Stimulated activated CD4-positive, alpha-beta T cell treated with anti-CD3 and anti-CD28 coated beads, TNF-alpha, amount 100 ng/mL, for 48 hours (primary cell): ENCODE measurements around the gene MAPK12.
A peak's percentile ranks its signal among the peaks of the same experiment; 100 is the strongest.
"Not testable (repeated sequence)": the region's sequence is repeated elsewhere in the genome, so short reads cannot be mapped to it uniquely, and the experiment has no call there.

Source experiments
- DNase-seq, 3 donors: peaks; one replicate each; pipeline ENCODE4 v3.0.0-alpha.2; 2020; ENCODE audit warnings: low read depth in 3 of 3

MAPK12 gene

GRCh38 chr22:50282361-50283155 is 21.1 kb upstream of the MAPK12 start:
- no peak for DNase-seq

DNA sequence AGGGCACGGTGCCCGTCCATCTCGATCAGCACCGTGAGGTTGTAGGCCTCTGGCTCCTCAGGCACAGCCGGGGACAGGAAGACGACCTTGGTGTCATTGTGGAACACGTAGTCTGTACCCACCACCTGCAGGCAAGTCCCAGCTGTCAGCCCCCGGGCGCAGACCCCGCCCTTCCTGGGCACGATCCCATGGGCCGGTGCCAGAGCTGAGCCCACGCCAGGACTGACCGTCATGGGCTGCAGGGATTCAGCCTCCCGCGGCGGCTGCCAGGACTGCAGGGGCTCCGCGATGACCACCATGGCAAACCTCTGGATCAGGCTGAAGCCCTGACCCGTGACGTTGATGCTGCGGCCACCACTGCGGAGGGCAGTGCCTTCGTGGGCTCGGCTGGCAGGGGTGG is 20.5 kb upstream of the MAPK12 start:
- no peak for DNase-seq

GRCh38 chr22:50281384-50281760 is 19.9 kb upstream of the MAPK12 start:
- DNase-seq, result no peak

GRCh38 chr22:50280708-50281383 is 19.4 kb upstream of the MAPK12 start:
- DNase-seq, result no peak

DNA sequence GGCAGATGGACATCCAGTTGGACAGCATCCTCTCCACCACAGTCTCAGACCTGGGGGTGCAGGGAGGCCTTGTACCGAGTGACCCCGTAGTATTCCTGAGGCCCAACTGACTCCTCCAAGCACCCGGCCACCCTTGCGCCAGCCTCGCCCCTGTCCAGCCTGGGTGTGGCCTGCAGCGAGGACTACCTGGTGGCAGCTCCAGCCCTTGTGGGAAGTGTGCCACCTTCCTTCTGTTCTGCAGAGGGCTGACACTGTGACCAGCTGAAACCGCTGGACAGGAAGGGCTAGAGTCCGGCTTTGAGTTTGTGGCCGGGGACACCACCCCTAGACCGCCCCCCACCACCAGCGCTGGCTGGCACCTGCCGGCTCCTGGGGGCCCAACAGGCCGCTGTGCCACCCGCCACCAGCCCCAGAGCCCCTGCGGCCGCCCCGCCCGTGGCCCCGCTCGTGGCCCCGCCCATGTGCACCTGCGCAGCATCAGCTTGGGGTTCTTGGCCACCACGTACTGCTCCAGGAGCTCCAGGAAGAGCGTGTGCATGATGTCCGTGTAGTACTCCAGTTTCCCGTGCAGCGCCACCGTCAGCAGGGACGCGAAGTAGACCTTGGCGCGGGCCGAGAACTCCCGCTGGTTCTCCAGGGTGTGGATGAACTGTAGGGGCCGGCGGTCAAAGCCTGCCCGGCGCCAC is 18.7 kb upstream of the MAPK12 start:
- DNase-seq, result no peak

- no peak for DNase-seq
Observed at GRCh38 chr22:50278956-50279619, 17.6 kb upstream of the MAPK12 start.

GRCh38 chr22:50278461-50278860 is 17.0 kb upstream of the MAPK12 start:
- no peak for DNase-seq

- DNase-seq, result no peak
Observed at GRCh38 chr22:50277761-50278160, 16.3 kb upstream of the MAPK12 start.

- peak in 1 of 3 donors; percentile 25 for DNase-seq
Observed at GRCh38 chr22:50276143-50276542, 14.7 kb upstream of the MAPK12 start.

DNA sequence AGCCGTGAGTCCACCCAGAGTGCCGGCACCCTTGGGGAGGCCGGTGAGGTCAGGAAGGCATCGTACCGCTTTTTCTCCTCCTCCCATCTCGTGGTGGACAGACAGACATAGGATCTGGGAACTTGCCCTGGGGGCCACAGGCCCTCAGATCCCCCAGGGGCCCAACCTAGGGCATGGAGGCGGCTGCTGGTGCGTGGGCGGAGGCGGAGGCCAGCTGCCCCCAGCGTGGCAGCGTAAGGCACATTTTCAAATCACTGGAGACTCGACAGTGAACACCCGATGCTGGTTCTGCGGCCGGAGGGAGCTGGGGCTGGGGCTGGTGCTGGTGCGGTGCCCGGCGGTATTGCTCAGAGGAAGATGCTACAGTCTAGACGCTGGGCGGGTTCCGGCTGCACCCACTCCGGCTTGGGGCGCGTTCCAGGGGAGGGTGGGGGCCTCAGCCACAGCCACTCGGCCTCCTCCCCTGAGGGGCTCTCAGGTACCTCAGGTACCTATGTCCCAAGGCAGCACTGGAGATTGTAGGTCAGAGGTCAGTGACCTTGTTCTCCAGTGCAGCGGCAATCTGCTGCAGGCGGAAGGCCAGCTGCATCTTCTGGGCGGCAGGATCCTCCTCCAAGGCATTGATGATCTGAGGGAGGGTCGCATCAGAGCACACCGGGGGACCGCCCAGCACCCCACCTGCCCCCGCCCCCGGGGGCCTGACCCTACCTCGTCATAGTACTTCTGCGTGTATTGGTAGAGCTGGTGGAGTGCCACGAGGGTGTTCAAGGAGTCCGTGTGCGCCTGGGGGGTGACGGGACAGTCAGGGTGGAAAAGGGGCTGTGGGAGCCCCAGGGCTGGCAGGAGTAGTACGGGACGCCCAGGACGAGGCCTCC is 13.9 kb upstream of the MAPK12 start:
- DNase-seq, result no peak

DNA sequence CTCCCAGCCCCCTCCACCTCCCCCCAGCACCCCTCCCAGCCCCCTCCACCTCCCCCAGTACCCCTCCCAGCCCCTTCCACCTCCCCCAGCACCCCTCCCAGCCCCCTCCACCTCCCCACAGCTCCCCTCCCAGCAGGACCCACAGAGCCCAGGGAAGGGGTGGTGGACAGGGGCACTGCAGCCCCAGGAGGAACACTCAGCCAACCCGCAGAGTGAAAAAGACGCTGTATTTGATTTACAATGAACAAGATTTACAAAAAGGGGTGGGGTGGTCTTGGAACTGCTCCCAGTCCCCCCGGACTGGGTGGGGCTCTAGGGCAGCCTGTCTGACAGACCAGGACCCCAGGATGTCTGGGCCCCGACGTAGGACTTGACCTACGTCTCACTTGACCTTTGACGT is 13.3 kb upstream of the MAPK12 start:
- DNase-seq, result no peak

- DNase-seq, result peak in 1 of 3 donors; percentile 23
Observed at GRCh38 chr22:50274311-50274710, 12.8 kb upstream of the MAPK12 start.

DNA sequence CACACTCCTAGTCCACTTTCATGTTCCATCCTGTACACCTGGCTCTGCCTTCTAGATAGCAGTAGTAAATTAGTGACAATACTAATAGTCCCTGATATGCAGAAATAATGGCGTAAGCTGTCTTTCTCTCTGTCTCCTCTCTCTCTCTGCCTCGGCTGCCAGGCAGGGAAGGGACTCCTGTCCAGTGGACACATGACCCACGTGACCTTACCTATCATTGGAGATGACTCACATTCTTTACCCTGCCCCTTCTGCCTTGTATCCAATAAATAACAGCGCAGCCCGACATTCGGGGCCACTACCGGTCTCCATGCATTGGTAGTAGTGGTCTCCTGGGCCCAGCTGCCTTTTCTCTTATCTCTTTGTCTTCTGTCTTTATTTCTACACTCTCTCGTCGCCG is 12.3 kb upstream of the MAPK12 start:
- DNase-seq, result not testable (repeated sequence)

DNA sequence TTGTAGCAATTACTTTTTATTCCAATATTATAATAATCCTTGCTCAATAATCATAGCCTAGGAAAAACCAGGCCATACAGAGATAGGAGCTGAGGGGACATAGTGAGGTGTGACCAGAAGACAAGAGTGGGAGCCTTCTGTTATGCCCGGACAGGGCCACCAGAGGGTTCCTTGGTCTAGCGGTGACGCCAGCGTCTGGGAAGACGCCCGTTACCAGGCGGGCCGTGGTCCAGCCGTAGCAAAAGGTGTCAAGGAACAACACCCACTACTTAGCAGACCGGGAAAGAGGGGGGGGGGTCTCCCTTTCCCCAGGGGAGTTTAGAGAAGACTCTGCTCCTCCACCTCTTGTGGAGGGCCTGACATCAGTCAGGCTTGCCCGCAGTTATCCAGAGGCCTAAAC is 11.9 kb upstream of the MAPK12 start:
- not testable (repeated sequence) for DNase-seq

DNA sequence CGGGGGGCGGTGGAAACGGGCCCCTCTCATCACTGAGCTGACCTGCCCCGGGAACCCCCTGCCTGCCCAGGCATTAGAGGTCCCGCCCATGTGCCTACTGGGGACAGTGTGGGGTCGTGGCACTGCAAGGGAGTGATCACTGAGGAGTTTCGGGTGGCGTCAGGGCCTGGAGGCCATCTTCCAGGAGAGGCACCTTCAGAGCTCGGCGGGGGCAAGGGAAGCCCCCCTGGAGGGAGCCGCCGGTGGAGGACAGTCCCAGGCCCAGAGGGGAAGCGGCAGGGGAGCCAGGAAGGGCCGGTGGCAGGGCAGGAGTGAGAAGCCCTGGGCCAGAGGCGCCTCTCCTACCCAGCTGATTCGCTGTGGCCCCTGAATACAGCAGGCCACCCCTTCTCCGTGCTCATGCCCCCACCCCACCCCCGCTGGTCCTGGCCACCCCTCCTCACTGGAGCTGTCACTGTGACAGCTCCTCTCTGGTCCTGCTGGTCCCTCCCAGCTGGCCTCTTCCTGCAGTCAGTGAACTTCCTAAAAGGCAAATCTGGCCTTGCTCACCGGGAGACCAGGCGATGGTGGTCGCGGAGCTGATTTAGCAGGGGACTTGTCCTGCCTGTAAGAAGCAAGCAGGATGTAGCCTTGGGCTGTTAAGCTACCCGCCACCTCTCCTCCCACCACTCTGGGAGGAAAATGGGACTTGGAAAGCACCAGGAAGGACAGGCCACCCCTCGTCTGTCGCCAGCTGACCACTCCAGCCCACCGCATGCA is 10.7 kb upstream of the MAPK12 start:
- DNase-seq, result no peak

GRCh38 chr22:50271519-50271970 is 10.1 kb upstream of the MAPK12 start:
- peak in 1 of 3 donors; percentile 32 for DNase-seq

GRCh38 chr22:50270666-50271394 is 9.3 kb upstream of the MAPK12 start:
- peak; percentile 27 to 60 (median 36) for DNase-seq

DNA sequence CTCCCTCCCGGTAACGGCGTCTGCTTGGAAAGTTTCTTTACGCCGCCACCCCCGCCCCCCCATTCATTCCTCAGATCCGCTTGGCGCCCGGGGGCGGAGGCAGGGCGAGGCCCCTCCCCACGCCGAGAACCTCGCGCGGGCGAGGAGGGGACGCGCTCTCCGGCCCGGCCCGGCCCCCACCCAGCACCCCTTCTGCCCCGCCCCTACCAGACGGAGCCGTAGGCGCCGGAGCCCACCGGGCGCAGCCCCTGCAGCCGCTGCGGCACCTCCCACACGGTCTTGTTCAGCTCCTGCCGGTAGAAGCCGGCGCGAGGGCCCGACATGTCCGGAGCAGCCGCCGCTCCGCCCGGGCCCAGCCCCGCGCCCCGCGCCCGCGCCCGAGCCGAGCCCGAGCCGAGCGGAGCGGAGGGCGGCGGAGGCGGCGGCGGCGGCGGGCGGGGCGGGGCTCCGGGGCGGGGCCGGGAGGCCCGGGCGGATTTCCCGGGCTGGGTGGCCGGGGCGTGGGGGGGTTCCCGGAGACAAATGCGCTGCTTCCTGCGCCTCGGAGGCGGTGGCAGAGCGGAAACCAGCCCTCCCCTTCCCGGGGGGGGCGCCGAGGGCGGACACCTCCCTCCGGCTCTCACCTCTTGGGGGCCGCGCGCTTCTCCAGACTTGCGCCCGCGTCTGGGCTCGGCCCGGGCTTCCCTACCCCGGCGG is 8.6 kb upstream of the MAPK12 start, which contains the start of gene MAPK11:
Gene MAPK11 (minus strand): TSS at position 411 of the 696 bp plus-strand sequence. CDS start 88 bp downstream, at position 323.
- peak in 2 of 3 donors; percentile 27 to 29 for DNase-seq

DNA sequence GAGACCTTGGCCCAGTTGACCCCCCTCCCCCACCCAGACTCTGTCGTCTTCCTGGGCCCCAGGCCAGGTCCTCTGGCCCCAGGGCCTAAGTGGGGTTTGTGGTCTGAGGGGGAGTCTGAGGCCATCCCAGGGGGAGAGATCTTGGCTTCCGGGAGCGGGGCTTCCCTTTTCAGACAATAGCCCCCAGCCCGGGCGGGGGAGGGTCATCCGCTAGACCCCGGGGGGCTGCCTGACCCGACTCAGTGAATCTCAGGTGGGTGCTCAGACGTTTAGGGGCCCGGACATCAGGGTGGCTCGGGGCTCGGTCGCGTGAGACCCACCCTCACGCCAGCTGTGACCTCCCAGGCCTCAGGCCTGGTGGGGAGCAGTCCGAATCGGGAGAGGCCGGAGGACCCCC is 8.1 kb upstream of the MAPK12 start:
- DNase-seq, result no peak
